GM21423 (cell line): Measurements from ENCODE around the gene ITPKB.
"Not testable (repeated sequence)": the region's sequence is repeated elsewhere in the genome, so short reads cannot be mapped to it uniquely, and the experiment has no call there.

ENCODE experiments used
- ATAC-seq: cut with Tn5 transposase; IDR thresholded peaks from one replicate; pipeline ENCODE4 v1.9.1; 2021; ENCODE audit warnings: mild to moderate bottlenecking, moderate library complexity; ENCODE audit not compliant: unreplicated experiment

The ITPKB gene

DNA sequence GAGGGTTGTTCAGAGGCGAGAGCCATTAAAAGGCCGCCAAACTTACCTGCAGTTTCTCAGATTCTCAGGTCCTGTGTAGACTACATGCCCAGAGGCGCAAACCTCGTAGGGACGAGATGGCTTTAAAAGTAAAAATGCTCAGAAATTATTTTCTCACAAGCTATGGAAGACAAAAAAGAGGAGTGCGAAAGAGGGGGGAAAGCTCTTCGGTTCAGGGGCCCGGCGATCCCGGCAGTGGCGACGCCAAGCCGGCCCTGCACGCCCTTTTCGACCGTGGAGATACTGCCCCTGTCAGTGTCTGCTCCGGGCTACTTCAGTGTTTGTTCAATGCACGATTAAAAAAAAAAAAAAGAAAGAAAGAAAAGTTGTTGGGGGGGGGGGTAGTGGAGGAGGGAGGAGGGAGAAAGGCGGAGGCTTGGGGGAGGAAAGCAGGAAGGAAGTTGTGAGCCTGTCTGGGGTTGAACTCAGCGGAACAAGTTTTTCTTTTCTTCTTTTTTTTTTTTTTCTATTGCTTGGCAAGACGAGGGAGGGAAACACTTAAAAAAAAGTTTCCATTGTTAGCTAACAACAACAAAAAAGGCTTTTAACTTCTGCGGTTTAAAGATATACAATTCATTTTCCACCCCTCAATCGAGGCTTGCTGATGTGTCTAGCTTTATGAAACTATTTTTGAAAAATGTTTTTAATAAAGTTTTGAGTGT, at the start of gene ITPKB:
TSS of gene ITPKB (minus strand) at position 288 of the 701 bp plus-strand sequence. CDS start 1,824 bp downstream, outside the sequence.
- ATAC-seq = no peak

- ATAC-seq = no peak
These were observed 48.6 kb upstream of the ITPKB start for GRCh38 chr1:226787638-226788037.

- no peak for ATAC-seq
These were observed 48.0 kb upstream of the ITPKB start for GRCh38 chr1:226787071-226787470.

- peak; percentile 75 for ATAC-seq
These were observed 47.5 kb upstream of the ITPKB start for GRCh38 chr1:226786550-226786949.

DNA sequence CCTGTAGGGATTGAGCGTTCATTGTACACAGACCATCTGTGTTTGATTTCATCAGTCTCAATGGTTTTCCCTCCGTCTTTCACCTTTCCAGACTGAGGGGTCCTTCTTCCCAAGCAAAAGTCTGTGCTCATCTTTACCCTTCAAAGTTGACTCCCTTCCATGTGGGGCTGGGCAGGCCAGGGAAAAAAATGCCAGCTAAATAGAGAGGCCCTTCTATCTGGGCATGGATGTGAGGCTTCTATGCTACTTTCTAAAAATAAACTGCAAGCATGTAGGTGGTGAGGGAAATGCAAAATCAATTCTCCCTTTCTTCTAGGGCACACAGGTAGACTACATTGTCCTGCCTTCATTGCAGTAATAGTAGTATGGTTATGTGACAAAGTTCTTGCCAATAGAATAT, 46.7 kb upstream of the ITPKB start:
- ATAC-seq = no peak

- ATAC-seq = no peak
These were observed 45.3 kb upstream of the ITPKB start for GRCh38 chr1:226784081-226785049.

- ATAC-seq = no peak
These were observed 43.9 kb upstream of the ITPKB start for GRCh38 chr1:226782845-226783601.

GRCh38 chr1:226781937-226782609, 43.0 kb upstream of the ITPKB start:
- no peak for ATAC-seq

GRCh38 chr1:226779561-226779960, 40.5 kb upstream of the ITPKB start:
- ATAC-seq = no peak

- ATAC-seq = no peak
These were observed 39.6 kb upstream of the ITPKB start for GRCh38 chr1:226778657-226779058.

DNA sequence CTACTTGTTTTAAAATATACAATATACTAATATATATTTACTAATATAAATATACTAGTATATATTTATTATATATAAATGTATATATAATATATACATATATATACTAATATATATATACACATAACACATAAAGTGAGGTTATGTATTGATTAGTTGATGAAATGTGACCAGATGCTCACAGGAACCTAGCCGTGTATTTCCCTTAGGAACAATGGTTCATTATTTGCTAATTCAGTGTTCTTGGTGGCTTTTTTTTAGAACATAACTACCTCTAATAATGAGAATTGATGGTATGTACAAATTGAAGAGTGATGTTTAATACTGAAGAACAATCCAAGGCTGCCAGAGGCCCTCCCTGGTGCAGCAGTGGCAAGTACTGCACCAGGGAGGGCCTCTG, 37.9 kb upstream of the ITPKB start:
- no peak for ATAC-seq

DNA sequence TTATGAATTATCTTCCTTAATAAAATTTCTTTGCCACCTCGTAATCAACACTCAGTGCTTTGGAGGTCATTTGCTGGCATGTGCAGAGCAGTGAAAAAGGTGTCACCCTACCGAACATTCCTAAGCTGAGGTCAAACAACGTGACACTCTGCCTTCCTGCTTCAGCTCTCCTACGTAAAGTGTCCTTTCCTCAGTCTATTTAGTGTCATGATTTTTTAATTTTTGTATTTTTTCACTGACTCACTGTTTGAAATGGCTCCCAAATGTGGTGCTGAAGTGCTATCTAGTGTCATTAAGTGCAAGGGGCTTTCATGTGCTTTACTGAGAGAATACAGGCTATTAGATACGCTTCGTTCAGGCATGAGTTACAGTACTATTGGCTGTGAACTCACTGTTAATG, 37.0 kb upstream of the ITPKB start:
- no peak for ATAC-seq

- peak; percentile 62 for ATAC-seq
These were observed 33.5 kb upstream of the ITPKB start for GRCh38 chr1:226772446-226773139.

DNA sequence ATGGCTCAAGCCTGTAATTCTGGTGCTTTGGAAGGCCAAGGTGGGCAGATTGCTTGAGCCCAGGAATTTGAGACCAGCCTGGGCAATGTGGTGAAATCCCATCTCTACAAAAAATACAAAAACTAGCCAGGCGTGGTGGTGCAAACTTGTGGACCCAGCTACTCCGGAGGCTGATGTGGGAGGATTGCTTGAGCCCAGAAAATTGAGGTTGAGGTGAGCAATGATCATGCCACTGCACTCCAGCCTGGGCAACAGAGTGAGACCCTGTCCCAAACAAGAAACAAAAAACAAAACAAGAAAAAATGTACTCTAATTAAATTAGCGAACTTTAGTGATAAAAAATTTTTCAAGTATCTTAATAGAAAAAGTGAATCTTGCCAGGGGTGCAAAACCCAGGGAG, 28.1 kb upstream of the ITPKB start:
- ATAC-seq = not testable (repeated sequence)

GRCh38 chr1:226766565-226766964, 27.5 kb upstream of the ITPKB start:
- no peak for ATAC-seq

GRCh38 chr1:226764533-226764932, 25.5 kb upstream of the ITPKB start:
- ATAC-seq = peak; percentile 80

DNA sequence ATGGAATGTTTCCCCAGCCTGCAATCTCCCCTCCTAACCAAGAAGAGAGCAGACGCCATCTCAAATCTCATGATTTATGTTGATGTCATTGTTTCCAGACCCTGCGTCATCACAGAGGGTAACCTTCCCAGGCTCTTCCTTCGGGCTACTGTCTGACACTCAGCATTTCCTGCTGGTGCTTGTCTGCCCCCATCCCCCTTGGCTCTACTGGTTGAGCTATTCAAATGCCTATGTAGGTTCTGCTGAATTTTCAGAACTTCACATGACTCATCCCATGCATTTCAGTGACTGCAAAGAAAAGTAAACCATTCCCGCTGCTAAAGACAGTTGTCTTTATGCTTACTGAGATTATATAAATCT, 24.8 kb upstream of the ITPKB start:
- ATAC-seq = no peak

DNA sequence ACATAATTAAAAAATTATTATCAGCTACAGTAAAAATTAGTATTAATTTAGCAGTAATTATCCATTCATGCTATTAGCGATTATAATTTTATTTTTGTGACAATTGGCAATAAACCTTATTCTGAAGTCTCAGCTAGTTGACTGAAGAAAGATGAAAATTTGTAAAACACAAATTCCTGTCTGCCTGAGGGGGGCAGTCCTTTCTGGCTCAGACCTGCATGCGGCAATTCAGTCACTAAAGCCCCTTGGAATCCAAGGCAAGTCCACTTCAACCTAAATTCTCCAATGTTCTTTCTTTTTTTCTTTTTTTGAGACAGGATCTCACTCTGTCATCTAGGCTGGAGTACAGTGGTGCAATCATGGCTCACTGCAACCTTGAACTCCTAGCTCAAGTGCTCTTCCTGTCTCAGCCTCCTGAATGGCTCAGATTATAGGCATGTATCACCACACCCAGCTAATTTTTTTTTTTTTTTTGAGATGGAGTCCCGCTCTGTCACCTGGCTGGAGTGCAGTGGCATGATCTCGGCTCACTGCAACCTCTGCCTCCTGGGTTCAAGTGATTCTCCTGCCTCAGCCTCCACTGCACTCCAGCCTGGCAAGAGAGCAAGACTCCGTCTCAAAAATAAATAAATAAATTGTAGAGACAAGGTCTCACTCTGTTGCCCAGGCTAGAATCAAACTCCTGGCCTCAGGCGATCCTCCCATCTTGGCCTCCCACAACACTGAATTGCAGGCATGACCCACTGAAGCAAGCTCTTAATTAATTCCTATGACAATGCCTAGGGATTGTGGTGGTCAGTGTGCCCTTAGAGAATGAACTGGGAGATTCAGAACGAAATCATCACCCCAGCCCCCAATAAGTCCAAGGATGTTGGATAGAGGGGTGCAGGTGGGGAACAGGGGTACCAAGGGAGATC, 24.2 kb upstream of the ITPKB start:
- no peak for ATAC-seq

DNA sequence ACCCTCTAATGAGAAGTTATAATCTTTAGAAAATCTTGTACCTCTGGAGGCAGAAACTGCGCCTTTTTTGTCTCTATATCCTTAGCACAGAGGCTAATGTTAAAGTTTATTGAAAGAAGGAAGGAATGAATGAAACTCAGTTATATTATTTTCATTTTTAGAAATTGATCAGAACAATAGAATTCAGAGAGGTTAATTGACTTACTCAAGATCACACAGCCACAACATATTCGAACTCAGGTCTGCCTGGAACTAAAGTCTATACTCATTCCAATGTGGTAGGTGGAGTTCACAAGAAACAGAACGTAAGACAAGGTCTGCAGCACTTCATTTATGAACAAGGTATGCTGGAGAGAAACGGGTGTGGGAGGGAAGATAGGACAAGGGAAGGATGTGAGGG, 23.0 kb upstream of the ITPKB start:
- ATAC-seq = no peak
